H1 (cell line): ENCODE data around the gene RDH14. TPM values are rescaled to one million over a fixed set of nuclear protein-coding genes. Genes with fewer than 3 reads are reported as not detected.

ENCODE experiments used
- CTCF ChIA-PET: fragments of 300-600 bp; sonication (Branson Sonifier 250); formaldehyde crosslinking; loops from one replicate; lab custom pipeline; 2021; ENCODE audit not compliant: partially characterized antibody; lab: Charles Lee
- POLR2A ChIA-PET: fragments of 300-600 bp; sonication (Branson Sonifier 250); formaldehyde crosslinking; loops from one replicate; lab custom pipeline; 2021; ENCODE audit warnings: inconsistent platforms; ENCODE audit not compliant: partially characterized antibody; lab: Charles Lee
- DNase-seq, 2 experiments: peaks; one replicate each; pipeline versions ENCODE4 v3.0.0 to v3.0.0-alpha.2; 2010 to 2022; ENCODE audit warnings: low spot score in 2 of 2, low read depth in 1 of 2, mixed read lengths in 1 of 2
- FAIRE-seq: peaks from 2 replicates; lab custom pipeline; 2011; peaks lifted over from hg19 to GRCh38; lab: Jason Lieb, UNC
- H2AFZ ChIP-seq: 2 replicates; pipeline ENCODE4 v1.8.1; 2012; ENCODE audit warnings: low read length, inconsistent platforms
- H2AK5ac ChIP-seq: 2 replicates; pipeline ENCODE4 v1.6.1; 2013; ENCODE audit warnings: low read depth, low read length
- H2BK120ac ChIP-seq: replicated peaks from 2 replicates; pipeline ENCODE3; 2013; ENCODE audit warnings: low read depth, low read length, inconsistent platforms
- H2BK12ac ChIP-seq: 2 replicates; pipeline ENCODE4 v1.6.1; 2013; ENCODE audit warnings: low read depth, low read length
- H2BK15ac ChIP-seq: 2 replicates; pipeline ENCODE4 v1.6.1; 2013; ENCODE audit warnings: low read length
- H2BK20ac ChIP-seq: 2 replicates; pipeline ENCODE4 v1.6.1; 2013; ENCODE audit warnings: low read length
- H2BK5ac ChIP-seq: 2 replicates; pipeline ENCODE4 v1.6.1; 2013; ENCODE audit warnings: low read depth, low read length
- H3K14ac ChIP-seq: 2 replicates; pipeline ENCODE4 v1.6.1; 2013; ENCODE audit warnings: inconsistent platforms; ENCODE audit not compliant: insufficient read length
- H3K18ac ChIP-seq: 2 replicates; pipeline ENCODE4 v1.6.1; 2013; ENCODE audit warnings: low read length; ENCODE audit errors: extremely low read depth
- H3K23ac ChIP-seq: 2 replicates; pipeline ENCODE4 v1.6.1; 2013; ENCODE audit warnings: inconsistent platforms; ENCODE audit not compliant: insufficient read length
- H3K23me2 ChIP-seq: 2 replicates; pipeline ENCODE4 v1.6.1; 2013; ENCODE audit warnings: low read depth, low read length
- H3K27ac ChIP-seq: 2 replicates; pipeline ENCODE4 v1.6.1; 2011; ENCODE audit warnings: low read depth, low read length, inconsistent platforms
- H3K27me3 ChIP-seq, 4 experiments: replicated peaks in 1 of 4; 1 replicate in 1 of 4; 2 replicates in 3 of 4; pipeline versions ENCODE4 v1.6.1 to v1.8.1; 2011 to 2013; ENCODE audit warnings: low read length in 3 of 4, mild to moderate bottlenecking in 3 of 4, inconsistent platforms in 2 of 4, mixed read lengths in 2 of 4, moderate library complexity in 1 of 4; ENCODE audit not compliant: control insufficient read depth in 3 of 4, insufficient read depth in 3 of 4; ENCODE audit errors: extremely low read depth in 1 of 4
- H3K36me3 ChIP-seq, 4 experiments: 2 replicates each; pipeline versions ENCODE4 v1.6.1 to v1.8.1; 2011 to 2013; ENCODE audit warnings: mild to moderate bottlenecking in 4 of 4, low read length in 3 of 4, moderate library complexity in 2 of 4, control low read depth in 1 of 4, inconsistent platforms in 1 of 4; ENCODE audit not compliant: insufficient read depth in 4 of 4, control insufficient read depth in 2 of 4
- H3K4ac ChIP-seq: replicated peaks from 2 replicates; pipeline ENCODE3; 2013; ENCODE audit warnings: low read length, low read depth, mixed read lengths, inconsistent platforms; ENCODE audit not compliant: insufficient read length
- H3K4me1 ChIP-seq, 4 experiments: replicated peaks in 1 of 4; 1 replicate in 1 of 4; 2 replicates in 3 of 4; pipeline versions ENCODE4 v1.6.1 to v1.8.1; 2011 to 2013; ENCODE audit warnings: low read length in 3 of 4, inconsistent platforms in 2 of 4, mixed read lengths in 1 of 4; ENCODE audit not compliant: insufficient read depth in 4 of 4, control insufficient read depth in 3 of 4
- H3K4me2 ChIP-seq, 2 experiments: 2 replicates each; pipeline versions ENCODE4 v1.6.1 to v1.8.1; 2011 to 2013; ENCODE audit warnings: low read depth in 2 of 2, low read length in 2 of 2, control low read depth in 1 of 2, inconsistent platforms in 1 of 2, mild to moderate bottlenecking in 1 of 2; ENCODE audit not compliant: insufficient read depth in 1 of 2
- H3K4me3 ChIP-seq, 4 experiments: fragments of 200-600, 300-600 bp in 1 of 4; sonication (generic), shearing (Covaris generic), sonication (Bioruptor Twin) in 1 of 4; 2 replicates each; pipeline versions ENCODE4 v1.5.1 to v1.8.1; 2011 to 2016; ENCODE audit warnings: low read length in 4 of 4, low read depth in 3 of 4, control low read depth in 2 of 4, inconsistent platforms in 2 of 4, mild to moderate bottlenecking in 2 of 4, mixed read lengths in 1 of 4, moderate library complexity in 1 of 4; ENCODE audit not compliant: insufficient read depth in 2 of 4; ENCODE audit errors: extremely low read depth in 1 of 4
- H3K56ac ChIP-seq: replicated peaks from 2 replicates; pipeline ENCODE3; 2013; ENCODE audit warnings: low read depth, mild to moderate bottlenecking, mixed read lengths, low read length, inconsistent platforms; ENCODE audit not compliant: insufficient read length
- H3K79me1 ChIP-seq: 2 replicates; pipeline ENCODE4 v1.6.1; 2013; ENCODE audit warnings: low read depth, low read length, control low read depth
- H3K79me2 ChIP-seq, 2 experiments: 2 replicates each; pipeline versions ENCODE4 v1.6.1 to v1.8.1; 2012 to 2013; ENCODE audit warnings: low read length in 2 of 2, mild to moderate bottlenecking in 2 of 2, inconsistent platforms in 1 of 2; ENCODE audit not compliant: insufficient read depth in 2 of 2, control insufficient read depth in 1 of 2
- H3K9ac ChIP-seq, 4 experiments: replicated peaks in 1 of 4; 1 replicate in 1 of 4; 2 replicates in 3 of 4; pipeline versions ENCODE4 v1.6.1 to v1.8.1; 2011 to 2013; ENCODE audit warnings: low read depth in 3 of 4, low read length in 3 of 4, control low read depth in 2 of 4, mild to moderate bottlenecking in 2 of 4, moderate library complexity in 2 of 4, inconsistent platforms in 1 of 4; ENCODE audit errors: extremely low read depth in 1 of 4
- H3K9me3 ChIP-seq, 2 experiments: 2 replicates each; pipeline versions ENCODE4 v1.6.1 to v1.8.1; 2012 to 2013; ENCODE audit warnings: mild to moderate bottlenecking in 2 of 2, moderate library complexity in 2 of 2, control low read depth in 1 of 2, inconsistent platforms in 1 of 2, low read depth in 1 of 2, low read length in 1 of 2, mixed read lengths in 1 of 2; ENCODE audit not compliant: insufficient read depth in 2 of 2
- H4K20me1 ChIP-seq, 2 experiments: replicated peaks in 1 of 2; 2 replicates each; pipeline versions ENCODE3 to v1.8.1; 2011 to 2013; ENCODE audit warnings: inconsistent platforms in 2 of 2, low read length in 2 of 2, mild to moderate bottlenecking in 1 of 2; ENCODE audit not compliant: insufficient read depth in 2 of 2, control insufficient read depth in 1 of 2
- H4K5ac ChIP-seq: 2 replicates; pipeline ENCODE4 v1.6.1; 2013; ENCODE audit warnings: low read length, low read depth, mixed read lengths, inconsistent platforms; ENCODE audit not compliant: insufficient read length
- H4K8ac ChIP-seq: 2 replicates; pipeline ENCODE4 v1.8.0; 2013; ENCODE audit warnings: mild to moderate bottlenecking, moderate library complexity, low read length, inconsistent platforms; ENCODE audit not compliant: insufficient read depth; ENCODE audit errors: extremely low read depth
- H4K91ac ChIP-seq: replicated peaks from 2 replicates; pipeline ENCODE3; 2013; ENCODE audit warnings: low read length, mixed read lengths, inconsistent platforms; ENCODE audit not compliant: insufficient read length
- RFX5 ChIP-seq: IDR thresholded peaks from 2 replicates; pipeline ENCODE4 v1.6.1; 2011; ENCODE audit warnings: low read depth, low read length, improper control_type of control experiment, borderline replicate concordance
- WGBS, 2 experiments: shearing (Covaris generic) in 1 of 2; methylation state at CpG; one replicate each; pipeline versions ENCODE4 v1.1.6 to v1.1.7; 2013 to 2015; ENCODE audit warnings: low lambda C conversion rate in 2 of 2, mixed read lengths in 2 of 2, inconsistent platforms in 1 of 2, low coverage in 1 of 2, missing lambda C conversion rate in 1 of 2; ENCODE audit not compliant: insufficient replicate concordance in 2 of 2, insufficient coverage in 1 of 2, insufficient read length in 1 of 2; ENCODE audit errors: extremely low coverage in 1 of 2, missing lambda C conversion rate in 1 of 2; 5-methylcytosine and 5-hydroxymethylcytosine counted together
- polyA plus RNA-seq, 7 experiments: library from polyadenylated mRNA; depleted of rRNA in 3 of 7; stranded (reverse) in 5 of 7; unstranded in 2 of 7; fragments of >200 nt in 5 of 7; fragments of 200-250 nt in 2 of 7; gene quantifications; 1 replicate in 5 of 7; 2 replicates in 1 of 7; 4 replicates in 1 of 7; pipeline versions ENCODE4 v1.2.1 to v1.2.3, GENCODE V29; 2011 to 2013; ENCODE audit warnings: missing spikeins in 2 of 7, mixed read lengths in 2 of 7
- total RNA-seq: library from RNA; stranded (reverse); fragmentation: NEBNext Ultra II Directional; extraction: Animal tissue kit (Norgen Biotek cat#: 25700); gene quantifications from 2 replicates; pipeline ENCODE4 v1.2.1, GENCODE V29; 2021

The RDH14 gene
- total and polyA plus RNA-seq, 2 of the 8 experiments (the other 6 are each of a cell fraction or from before 2014, with no cell fraction given) = 14.7 to 23.6 TPM

GRCh38 chr2:18558458-18558857 lies 2.0 kb downstream of the RDH14 start:
- no peak overlapping the region for H3K4ac ChIP-seq
- ChIA-PET POLR2A (no interaction called here), CTCF (interaction anchor here (0.7 to 3.0 kb wide), 5 partner anchors 9 to 171 kb away, joined by 3 to 17 read pairs (median 3); no protein-coding TSS in a partner anchor)
- H3K4me3 ChIP-seq = no peak overlapping the region
- 76% methylated on average over 1 of the region's 1 CpG; no CpG with 5 or more reads in 1 of the 2 experiments for WGBS, 2 experiments
- no peaks in the 10 kb centered on the region for H3K9me3 ChIP-seq
- H4K8ac ChIP-seq = no peak overlapping the region
- H3K23ac ChIP-seq = no peak overlapping the region
- H3K14ac ChIP-seq = no peak overlapping the region
- H3K23me2 ChIP-seq = 0 out of 2 replicates have a peak, but pooled peaks cover 5% of the 10 kb centered on the region
- no peak overlapping the region for H2BK12ac ChIP-seq
- peaks cover 4% of the 10 kb centered on the region for H3K79me1 ChIP-seq
- TF ChIP-seq RFX5 = no peak
- H4K5ac ChIP-seq = no peak overlapping the region
- no peak overlapping the region for H2AK5ac ChIP-seq
- DNase-seq = no peak
- no peak overlapping the region for H2BK120ac ChIP-seq
- no peaks in the 10 kb centered on the region for H3K27me3 ChIP-seq
- no peak overlapping the region for H3K9ac ChIP-seq
- H2BK15ac ChIP-seq = no peak overlapping the region
- H3K4me2 ChIP-seq = peak overlapping the region in 1 of 2 experiments; percentile 78; a peak in 2 of 4 replicates
- no peak overlapping the region for H2AFZ ChIP-seq
- no peak overlapping the region for H3K27ac ChIP-seq
- H3K4me1 ChIP-seq = peaks cover 2 to 10% (median 3%) of the 10 kb centered on the region in 4 experiments; a peak in 4 of 7 replicates
- H3K18ac ChIP-seq = no peak overlapping the region
- H3K79me2 ChIP-seq = peaks cover 0 to 35% of the 10 kb centered on the region in 2 experiments; a peak in 3 of 4 replicates
- no peak overlapping the region for H2BK20ac ChIP-seq
- H4K20me1 ChIP-seq = peaks cover 5% of the 10 kb centered on the region in 2 experiments
- peaks cover 8 to 14% (median 9%) of the 10 kb centered on the region in 4 experiments; a peak in 7 of 8 replicates for H3K36me3 ChIP-seq
- H3K56ac ChIP-seq = no peak overlapping the region
- H2BK5ac ChIP-seq = no peak overlapping the region
- no peak overlapping the region for H4K91ac ChIP-seq
- no peak for FAIRE-seq
